ENCODE data around the gene AMMECR1. TPM values are rescaled to one million over a fixed set of nuclear protein-coding genes. Genes with fewer than 3 reads are reported as not detected.
"Not testable (repeated sequence)": the region's sequence is repeated elsewhere in the genome, so short reads cannot be mapped to it uniquely, and the experiment has no call there.

AMMECR1 gene
- total RNA-seq, 2 experiments from 2014 or later = 7.8 to 7.9 TPM

DNA sequence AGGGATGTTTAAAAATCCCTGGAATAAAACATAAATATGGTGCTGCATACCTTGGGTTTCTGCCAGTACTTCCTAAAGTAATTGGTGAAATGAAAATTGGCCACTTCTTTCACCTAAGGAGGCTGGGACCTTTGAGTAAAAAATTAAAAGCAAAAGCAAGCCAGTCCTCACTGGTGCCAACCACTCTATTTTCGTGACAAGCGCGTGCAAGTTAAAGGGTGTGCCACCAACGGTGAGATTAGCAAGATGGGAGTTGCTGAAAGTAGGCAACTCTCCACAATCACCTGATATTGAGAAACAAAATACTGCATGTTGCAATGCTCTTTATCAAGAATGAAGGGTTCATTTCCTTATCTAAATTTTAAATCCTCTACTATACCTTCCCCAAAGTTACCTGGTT lies 21.1 kb upstream of the AMMECR1 start:
- H3K27ac ChIP-seq (ENCODE audit: low read depth in 1 of 2, low read length in 2 of 2) = no peak overlapping the region
- no peak overlapping the region for H3K4me3 ChIP-seq (ENCODE audit: low read length)
- POLR2A ChIA-PET = no interaction called here
- no peaks in the 10 kb centered on the region for H3K4me1 ChIP-seq (ENCODE audit: insufficient read depth, low read length)
- H3K27me3 Mint-ChIP-seq = peaks cover 8% of the 10 kb centered on the region
- no peaks in the 10 kb centered on the region for H3K36me3 Mint-ChIP-seq (ENCODE audit: low read depth)
- H3K36me3 ChIP-seq (ENCODE audit: insufficient read depth, low read length) = no peaks in the 10 kb centered on the region
- intact Hi-C loops (cut with DNase I, micrococcal nuclease) = no loop called here
- TF ChIP-seq, protein P1, sequence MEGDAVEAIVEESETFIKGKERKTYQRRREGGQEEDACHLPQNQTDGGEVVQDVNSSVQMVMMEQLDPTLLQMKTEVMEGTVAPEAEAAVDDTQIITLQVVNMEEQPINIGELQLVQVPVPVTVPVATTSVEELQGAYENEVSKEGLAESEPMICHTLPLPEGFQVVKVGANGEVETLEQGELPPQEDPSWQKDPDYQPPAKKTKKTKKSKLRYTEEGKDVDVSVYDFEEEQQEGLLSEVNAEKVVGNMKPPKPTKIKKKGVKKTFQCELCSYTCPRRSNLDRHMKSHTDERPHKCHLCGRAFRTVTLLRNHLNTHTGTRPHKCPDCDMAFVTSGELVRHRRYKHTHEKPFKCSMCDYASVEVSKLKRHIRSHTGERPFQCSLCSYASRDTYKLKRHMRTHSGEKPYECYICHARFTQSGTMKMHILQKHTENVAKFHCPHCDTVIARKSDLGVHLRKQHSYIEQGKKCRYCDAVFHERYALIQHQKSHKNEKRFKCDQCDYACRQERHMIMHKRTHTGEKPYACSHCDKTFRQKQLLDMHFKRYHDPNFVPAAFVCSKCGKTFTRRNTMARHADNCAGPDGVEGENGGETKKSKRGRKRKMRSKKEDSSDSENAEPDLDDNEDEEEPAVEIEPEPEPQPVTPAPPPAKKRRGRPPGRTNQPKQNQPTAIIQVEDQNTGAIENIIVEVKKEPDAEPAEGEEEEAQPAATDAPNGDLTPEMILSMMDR (IDR thresholded peaks at IDR 0.05) = no peak
- DNase-seq (no peak), ATAC-seq (ENCODE audit: poor library complexity) (no peak)
- no peak overlapping the region for H3K4me3 Mint-ChIP-seq
- no peak overlapping the region for H3K27ac Mint-ChIP-seq
- H3K9me3 Mint-ChIP-seq = no peaks in the 10 kb centered on the region
- no peaks in the 10 kb centered on the region for H3K4me1 Mint-ChIP-seq (ENCODE audit: low read depth)
- no peaks in the 10 kb centered on the region for H3K9me3 ChIP-seq (ENCODE audit: control insufficient read depth in 1 of 2, insufficient read depth in 1 of 2, low read length in 2 of 2)
- CTCF ChIA-PET = no interaction called here
- no peaks in the 10 kb centered on the region for H3K27me3 ChIP-seq (ENCODE audit: control insufficient read depth in 1 of 2, insufficient read depth in 2 of 2, low read length in 2 of 2)

DNA sequence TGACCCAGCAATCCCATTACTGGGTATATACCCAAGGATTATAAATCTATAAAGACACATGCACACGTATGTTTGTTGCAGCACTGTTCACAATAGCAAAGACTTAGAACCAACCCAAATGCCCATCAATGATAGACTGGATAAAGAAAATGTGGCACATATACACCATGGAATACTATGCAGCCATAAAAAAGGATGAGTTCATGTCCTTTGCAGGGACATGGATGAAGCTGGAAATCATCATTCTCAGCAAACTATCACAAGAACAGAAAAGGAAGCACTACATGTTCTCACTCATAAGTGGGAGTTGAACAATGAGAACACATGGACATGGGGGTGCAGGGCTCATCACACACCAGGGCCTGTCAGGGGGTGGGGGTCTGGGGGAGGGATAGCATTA lies 15.6 kb upstream of the AMMECR1 start:
- ATAC-seq (ENCODE audit: poor library complexity); DNase-seq; H3K27ac Mint-ChIP-seq; H3K4me3 ChIP-seq (ENCODE audit: low read length); intact Hi-C loops (cut with DNase I, micrococcal nuclease); H3K27me3 Mint-ChIP-seq; H3K4me1 Mint-ChIP-seq (ENCODE audit: low read depth); H3K9me3 Mint-ChIP-seq; POLR2A ChIA-PET; H3K36me3 Mint-ChIP-seq (ENCODE audit: low read depth); H3K36me3 ChIP-seq (ENCODE audit: insufficient read depth, low read length); H3K27me3 ChIP-seq (ENCODE audit: control insufficient read depth in 1 of 2, insufficient read depth in 2 of 2, low read length in 2 of 2); H3K9me3 ChIP-seq (ENCODE audit: control insufficient read depth in 1 of 2, insufficient read depth in 1 of 2, low read length in 2 of 2); H3K4me3 Mint-ChIP-seq; CTCF ChIA-PET; H3K27ac ChIP-seq (ENCODE audit: low read depth in 1 of 2, low read length in 2 of 2); H3K4me1 ChIP-seq (ENCODE audit: insufficient read depth, low read length): not testable (repeated sequence)

DNA sequence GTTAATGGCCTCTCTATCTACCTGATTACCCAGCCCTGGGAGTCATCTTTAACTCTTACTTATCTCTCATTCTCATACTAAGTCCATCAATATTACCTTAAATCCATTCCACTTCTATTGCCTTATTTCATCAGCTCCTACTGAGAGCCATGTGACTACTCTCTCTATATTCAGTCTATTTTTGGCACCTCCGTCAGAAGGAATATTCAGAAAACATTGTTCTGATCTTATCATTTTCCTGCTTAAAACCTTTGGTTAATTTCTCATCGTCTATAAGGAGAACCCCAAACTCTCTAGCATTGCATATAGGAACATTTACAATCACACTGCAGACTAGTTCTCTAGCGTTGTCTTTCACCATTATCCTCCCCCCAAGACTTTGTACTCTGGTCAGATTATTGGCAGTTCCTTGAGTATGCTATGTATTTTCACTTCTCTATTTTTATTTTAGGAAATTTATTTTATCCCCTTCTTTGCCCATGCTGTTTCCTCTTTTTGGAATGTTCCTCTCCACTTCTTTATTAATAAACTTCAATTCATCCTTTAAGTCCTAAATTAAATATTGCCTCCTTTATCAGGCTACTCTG lies 13.7 kb upstream of the AMMECR1 start:
- ChIA-PET POLR2A (no interaction called here), CTCF (no interaction called here)
- intact Hi-C loops (cut with DNase I, micrococcal nuclease) = no loop called here
- ATAC-seq (ENCODE audit: poor library complexity) (no peak), DNase-seq (no peak)
- Mint-ChIP-seq H3K4me3 (no peak overlapping the region), H3K9me3 (no peaks in the 10 kb centered on the region), H3K27me3 (peaks cover 8% of the 10 kb centered on the region), H3K4me1 (ENCODE audit: low read depth) (no peaks in the 10 kb centered on the region), H3K27ac (no peak overlapping the region), H3K36me3 (ENCODE audit: low read depth) (no peaks in the 10 kb centered on the region)
- TF ChIP-seq, protein P1 (IDR thresholded peaks at IDR 0.05) = no peak
- Histone ChIP-seq H3K27ac (ENCODE audit: low read depth in 1 of 2, low read length in 2 of 2) (no peak overlapping the region), H3K4me3 (ENCODE audit: low read length) (no peak overlapping the region), H3K4me1 (ENCODE audit: insufficient read depth, low read length) (no peaks in the 10 kb centered on the region), H3K36me3 (ENCODE audit: insufficient read depth, low read length) (no peaks in the 10 kb centered on the region), H3K9me3 (ENCODE audit: control insufficient read depth in 1 of 2, insufficient read depth in 1 of 2, low read length in 2 of 2) (no peaks in the 10 kb centered on the region), H3K27me3 (ENCODE audit: control insufficient read depth in 1 of 2, insufficient read depth in 2 of 2, low read length in 2 of 2) (peaks cover 0 to 6% of the 10 kb centered on the region in 2 experiments)

DNA sequence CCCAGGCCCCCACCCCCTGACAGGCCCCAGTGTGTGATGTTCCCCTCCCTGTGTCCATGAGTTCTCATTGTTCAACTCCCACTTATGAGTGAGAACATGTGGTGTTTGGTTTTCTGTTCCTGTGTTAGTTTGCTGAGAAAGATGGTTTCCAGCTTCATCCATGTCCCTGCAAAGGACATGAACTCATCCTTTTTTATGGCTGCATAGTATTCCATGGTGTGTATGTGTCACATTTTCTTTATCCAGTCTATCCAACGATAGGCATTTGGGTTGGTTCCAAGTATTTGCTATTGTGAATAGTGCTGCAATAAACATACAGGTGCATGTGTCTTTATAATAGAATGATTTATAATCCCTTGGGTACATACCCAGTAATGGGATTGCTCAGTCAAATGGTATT lies 10.7 kb upstream of the AMMECR1 start:
- H3K4me1 Mint-ChIP-seq (ENCODE audit: low read depth); H3K27me3 ChIP-seq (ENCODE audit: control insufficient read depth in 1 of 2, insufficient read depth in 2 of 2, low read length in 2 of 2); H3K9me3 Mint-ChIP-seq; DNase-seq; H3K4me3 ChIP-seq (ENCODE audit: low read length); H3K27ac ChIP-seq (ENCODE audit: low read depth in 1 of 2, low read length in 2 of 2); ATAC-seq (ENCODE audit: poor library complexity); intact Hi-C loops (cut with DNase I, micrococcal nuclease); H3K36me3 ChIP-seq (ENCODE audit: insufficient read depth, low read length); H3K27me3 Mint-ChIP-seq; H3K27ac Mint-ChIP-seq; POLR2A ChIA-PET; CTCF ChIA-PET; H3K9me3 ChIP-seq (ENCODE audit: control insufficient read depth in 1 of 2, insufficient read depth in 1 of 2, low read length in 2 of 2); H3K36me3 Mint-ChIP-seq (ENCODE audit: low read depth); H3K4me1 ChIP-seq (ENCODE audit: insufficient read depth, low read length); H3K4me3 Mint-ChIP-seq: not testable (repeated sequence)

Measured in CD4-positive, alpha-beta T cell (primary cell).